GM18519 (cell line): Measurements from ENCODE around the gene LMBR1.
"Not testable (repeated sequence)": the region's sequence is repeated elsewhere in the genome, so short reads cannot be mapped to it uniquely, and the experiment has no call there.

Experiments used
- ATAC-seq: cut with Tn5 transposase; IDR thresholded peaks from one replicate; pipeline ENCODE4 v1.9.1; 2021; ENCODE audit warnings: mild to moderate bottlenecking, moderate library complexity; ENCODE audit not compliant: unreplicated experiment, low FRiP score

LMBR1 gene

GRCh38 chr7:156638443-156639077 is 254.4 kb downstream of the LMBR1 start:
- ATAC-seq, result no peak

GRCh38 chr7:156637093-156637492 is 255.9 kb downstream of the LMBR1 start:
- not testable (repeated sequence) for ATAC-seq

- no peak for ATAC-seq
Observed at GRCh38 chr7:156635529-156636385, 257.2 kb downstream of the LMBR1 start.

- ATAC-seq, result no peak
Observed at GRCh38 chr7:156634117-156634516, 258.9 kb downstream of the LMBR1 start.

GRCh38 chr7:156629873-156630272 is 263.1 kb downstream of the LMBR1 start:
- ATAC-seq, result no peak

GRCh38 chr7:156628562-156628961 is 264.4 kb downstream of the LMBR1 start:
- no peak for ATAC-seq
